ENCODE data around the gene VAPB. TPM values are rescaled to one million over a fixed set of nuclear protein-coding genes. Genes with fewer than 3 reads are reported as not detected.

VAPB gene
- total RNA-seq, 5 donors from 2014 or later (not counting 1 experiment from before 2014, with no cell fraction given), result 26.4 to 35.0 (median 30.8) TPM

- H3K36me3 Mint-ChIP-seq, result peaks cover 16% of the 10 kb centered on the region
- peaks cover 0 to under 1% of the 10 kb centered on the region in 2 experiments for H3K27me3 ChIP-seq (replicated peaks in 1 of 2; ENCODE audit: control insufficient read depth in 2 of 2, extremely low read depth in 1 of 2, insufficient read depth in 2 of 2, low read length in 1 of 2)
- H3K9me3 ChIP-seq, result no peaks in the 10 kb centered on the region
- H3K4me1 ChIP-seq (ENCODE audit: control insufficient read depth in 1 of 2, extremely low read depth in 1 of 2, insufficient read depth in 2 of 2, low read length in 2 of 2), result no peaks in the 10 kb centered on the region
- no peak for ATAC-seq (replicated peaks in 1 of 4)
- no peaks in the 10 kb centered on the region for H3K9me3 Mint-ChIP-seq
- no peak overlapping the region for H3K4me3 Mint-ChIP-seq
- peaks cover 0 to 4% (median 0%) of the 10 kb centered on the region in 3 donors for H3K4me1 Mint-ChIP-seq
- no peak overlapping the region for H3K4me3 ChIP-seq (ENCODE audit: control insufficient read depth in 1 of 2, extremely low read depth in 1 of 2, low read length in 1 of 2)
- POLR2A ChIA-PET, result no interaction called here
- no peak for DNase-seq
- WGBS (ENCODE audit: insufficient coverage), result 96% methylated on average over 24 of the region's 25 CpGs
- peaks cover 0 to 3% of the 10 kb centered on the region in 2 donors for H3K27me3 Mint-ChIP-seq
- no peak overlapping the region for H3K27ac Mint-ChIP-seq
- no peaks in the 10 kb centered on the region for H3K36me3 ChIP-seq (ENCODE audit: control insufficient read depth in 2 of 2, extremely low read depth in 1 of 2, insufficient read depth in 1 of 2, low read length in 1 of 2)
- H3K27ac ChIP-seq (ENCODE audit: low read length), result no peak overlapping the region
- CTCF ChIA-PET, result no interaction called here
These were observed 72.1 kb downstream of the VAPB start for GRCh38 chr20:58461104-58461503.

GRCh38 chr20:58461899-58462298 is 72.9 kb downstream of the VAPB start:
- Histone ChIP-seq H3K9me3 (no peaks in the 10 kb centered on the region), H3K27me3 (replicated peaks in 1 of 2; ENCODE audit: control insufficient read depth in 2 of 2, extremely low read depth in 1 of 2, insufficient read depth in 2 of 2, low read length in 1 of 2) (peaks cover 0 to 9% of the 10 kb centered on the region in 2 experiments), H3K36me3 (ENCODE audit: control insufficient read depth in 2 of 2, extremely low read depth in 1 of 2, insufficient read depth in 1 of 2, low read length in 1 of 2) (no peaks in the 10 kb centered on the region), H3K27ac (ENCODE audit: low read length) (no peak overlapping the region), H3K4me1 (ENCODE audit: control insufficient read depth in 1 of 2, extremely low read depth in 1 of 2, insufficient read depth in 2 of 2, low read length in 2 of 2) (no peaks in the 10 kb centered on the region), H3K4me3 (ENCODE audit: control insufficient read depth in 1 of 2, extremely low read depth in 1 of 2, low read length in 1 of 2) (no peak overlapping the region)
- peaks cover 0 to 3% of the 10 kb centered on the region in 2 donors for H3K27me3 Mint-ChIP-seq
- H3K9me3 Mint-ChIP-seq, result no peaks in the 10 kb centered on the region
- ChIA-PET CTCF (no interaction called here), POLR2A (no interaction called here)
- no peak for DNase-seq
- no peak overlapping the region for H3K27ac Mint-ChIP-seq
- 80% methylated on average over 2 of the region's 6 CpGs for WGBS (ENCODE audit: insufficient coverage)
- no peak overlapping the region for H3K4me3 Mint-ChIP-seq
- H3K4me1 Mint-ChIP-seq, result peaks cover 0 to 4% (median 0%) of the 10 kb centered on the region in 3 donors
- H3K36me3 Mint-ChIP-seq, result peaks cover 12% of the 10 kb centered on the region
- ATAC-seq (replicated peaks in 1 of 4), result no peak

- Histone ChIP-seq H3K27ac (ENCODE audit: low read length) (no peak overlapping the region), H3K36me3 (ENCODE audit: control insufficient read depth in 2 of 2, extremely low read depth in 1 of 2, insufficient read depth in 1 of 2, low read length in 1 of 2) (no peaks in the 10 kb centered on the region), H3K9me3 (no peaks in the 10 kb centered on the region), H3K4me1 (ENCODE audit: control insufficient read depth in 1 of 2, extremely low read depth in 1 of 2, insufficient read depth in 2 of 2, low read length in 2 of 2) (no peaks in the 10 kb centered on the region), H3K4me3 (ENCODE audit: control insufficient read depth in 1 of 2, extremely low read depth in 1 of 2, low read length in 1 of 2) (no peak overlapping the region), H3K27me3 (replicated peaks in 1 of 2; ENCODE audit: control insufficient read depth in 2 of 2, extremely low read depth in 1 of 2, insufficient read depth in 2 of 2, low read length in 1 of 2) (peaks cover 0 to 14% of the 10 kb centered on the region in 2 experiments)
- H3K4me3 Mint-ChIP-seq, result no peak overlapping the region
- H3K4me1 Mint-ChIP-seq, result peaks cover 0 to 4% (median 0%) of the 10 kb centered on the region in 3 donors
- H3K27ac Mint-ChIP-seq, result no peak overlapping the region
- DNase-seq, result no peak
- POLR2A ChIA-PET, result interaction anchor here in 1 of 2 donors (0.7 to 0.9 kb wide), 2 partner anchors 60 to 160 kb away, joined by 3 to 4 read pairs; no protein-coding TSS in a partner anchor
- no peak for ATAC-seq (replicated peaks in 1 of 4)
- 87% methylated on average over 5 of the region's 10 CpGs for WGBS (ENCODE audit: insufficient coverage)
- peaks cover 7% of the 10 kb centered on the region for H3K36me3 Mint-ChIP-seq
- no peaks in the 10 kb centered on the region for H3K9me3 Mint-ChIP-seq
- H3K27me3 Mint-ChIP-seq, result peaks cover 0 to 3% of the 10 kb centered on the region in 2 donors
- CTCF ChIA-PET, result no interaction called here
These were observed 74.2 kb downstream of the VAPB start for GRCh38 chr20:58463256-58463655.

GRCh38 chr20:58464838-58465237 is 75.8 kb downstream of the VAPB start:
- Histone ChIP-seq H3K27ac (ENCODE audit: low read length) (no peak overlapping the region), H3K9me3 (no peaks in the 10 kb centered on the region), H3K36me3 (ENCODE audit: control insufficient read depth in 2 of 2, extremely low read depth in 1 of 2, insufficient read depth in 1 of 2, low read length in 1 of 2) (no peaks in the 10 kb centered on the region), H3K27me3 (replicated peaks in 1 of 2; ENCODE audit: control insufficient read depth in 2 of 2, extremely low read depth in 1 of 2, insufficient read depth in 2 of 2, low read length in 1 of 2) (peaks cover 0 to 14% of the 10 kb centered on the region in 2 experiments), H3K4me1 (ENCODE audit: control insufficient read depth in 1 of 2, extremely low read depth in 1 of 2, insufficient read depth in 2 of 2, low read length in 2 of 2) (no peaks in the 10 kb centered on the region), H3K4me3 (ENCODE audit: control insufficient read depth in 1 of 2, extremely low read depth in 1 of 2, low read length in 1 of 2) (no peak overlapping the region)
- H3K27me3 Mint-ChIP-seq, result peaks cover 0 to 3% of the 10 kb centered on the region in 2 donors
- peaks cover 3% of the 10 kb centered on the region for H3K36me3 Mint-ChIP-seq
- no peaks in the 10 kb centered on the region for H3K9me3 Mint-ChIP-seq
- no peak for ATAC-seq (replicated peaks in 1 of 4)
- H3K27ac Mint-ChIP-seq, result no peak overlapping the region
- CTCF ChIA-PET, result no interaction called here
- POLR2A ChIA-PET, result no interaction called here
- no peak overlapping the region for H3K4me3 Mint-ChIP-seq
- no peaks in the 10 kb centered on the region for H3K4me1 Mint-ChIP-seq
- WGBS (ENCODE audit: insufficient coverage), result 79% methylated on average over 5 of the region's 8 CpGs
- DNase-seq, result no peak

GRCh38 chr20:58466095-58466708 is 77.2 kb downstream of the VAPB start:
- WGBS (ENCODE audit: insufficient coverage), result 94% methylated on average over 11 of the region's 27 CpGs

GRCh38 chr20:58466729-58467571 is 77.9 kb downstream of the VAPB start:
- H3K27me3 Mint-ChIP-seq, result peaks cover 0 to 3% of the 10 kb centered on the region in 2 donors
- H3K9me3 ChIP-seq, result no peaks in the 10 kb centered on the region
- no peak overlapping the region for H3K4me3 Mint-ChIP-seq
- H3K9me3 Mint-ChIP-seq, result no peaks in the 10 kb centered on the region
- POLR2A ChIA-PET, result no interaction called here
- no peak overlapping the region for H3K27ac Mint-ChIP-seq
- CTCF ChIA-PET, result no interaction called here
- peaks cover 0 to 14% of the 10 kb centered on the region in 2 experiments for H3K27me3 ChIP-seq (replicated peaks in 1 of 2; ENCODE audit: control insufficient read depth in 2 of 2, extremely low read depth in 1 of 2, insufficient read depth in 2 of 2, low read length in 1 of 2)
- 59% methylated on average over 61 of the region's 68 CpGs for WGBS (ENCODE audit: insufficient coverage)
- no peaks in the 10 kb centered on the region for H3K36me3 ChIP-seq (ENCODE audit: control insufficient read depth in 2 of 2, extremely low read depth in 1 of 2, insufficient read depth in 1 of 2, low read length in 1 of 2)
- no peak for ATAC-seq (replicated peaks in 1 of 4)
- H3K36me3 Mint-ChIP-seq, result peaks cover under 1% of the 10 kb centered on the region
- no peaks in the 10 kb centered on the region for H3K4me1 Mint-ChIP-seq
- H3K27ac ChIP-seq (ENCODE audit: low read length), result no peak overlapping the region
- H3K4me1 ChIP-seq (ENCODE audit: control insufficient read depth in 1 of 2, extremely low read depth in 1 of 2, insufficient read depth in 2 of 2, low read length in 2 of 2), result no peaks in the 10 kb centered on the region
- no peak for DNase-seq
- no peak overlapping the region for H3K4me3 ChIP-seq (ENCODE audit: control insufficient read depth in 1 of 2, extremely low read depth in 1 of 2, low read length in 1 of 2)

More at GRCh38 chr20:58466095-58466708, 77.2 kb downstream of the VAPB start:
- no peak overlapping the region for H3K4me3 Mint-ChIP-seq
- POLR2A ChIA-PET, result no interaction called here
- H3K4me1 ChIP-seq (ENCODE audit: control insufficient read depth in 1 of 2, extremely low read depth in 1 of 2, insufficient read depth in 2 of 2, low read length in 2 of 2), result no peaks in the 10 kb centered on the region
- no peaks in the 10 kb centered on the region for H3K36me3 ChIP-seq (ENCODE audit: control insufficient read depth in 2 of 2, extremely low read depth in 1 of 2, insufficient read depth in 1 of 2, low read length in 1 of 2)
- no peaks in the 10 kb centered on the region for H3K9me3 Mint-ChIP-seq
- ATAC-seq (replicated peaks in 1 of 4) (no peak), DNase-seq (no peak)
- H3K4me3 ChIP-seq (ENCODE audit: control insufficient read depth in 1 of 2, extremely low read depth in 1 of 2, low read length in 1 of 2), result no peak overlapping the region
- H3K27ac Mint-ChIP-seq, result no peak overlapping the region
- peaks cover 3% of the 10 kb centered on the region for H3K36me3 Mint-ChIP-seq
- CTCF ChIA-PET, result no interaction called here
- no peaks in the 10 kb centered on the region for H3K4me1 Mint-ChIP-seq
- H3K27ac ChIP-seq (ENCODE audit: low read length), result no peak overlapping the region
- peaks cover 0 to 3% of the 10 kb centered on the region in 2 donors for H3K27me3 Mint-ChIP-seq
- H3K9me3 ChIP-seq, result no peaks in the 10 kb centered on the region
- peaks cover 0 to 14% of the 10 kb centered on the region in 2 experiments for H3K27me3 ChIP-seq (replicated peaks in 1 of 2; ENCODE audit: control insufficient read depth in 2 of 2, extremely low read depth in 1 of 2, insufficient read depth in 2 of 2, low read length in 1 of 2)
